HepG2 (cell line): ENCODE results near the gene CDK2. TPM values are rescaled to one million over a fixed set of nuclear protein-coding genes. Genes with fewer than 3 reads are reported as not detected.

ENCODE experiments used
- ARHGAP35 ChIP-seq: sonication (generic); formaldehyde crosslinking; IDR thresholded peaks from 2 replicates; pipeline ENCODE4 v1.9.0; 2022; ENCODE audit warnings: mild to moderate bottlenecking, inconsistent platforms, moderate library complexity, missing genetic modification reagents, borderline replicate concordance
- ARNT ChIP-seq: fragments of 450-650 bp; IDR thresholded peaks from 2 replicates; pipeline ENCODE4 v1.6.1; 2017
- ATF2 ChIP-seq: sonication (generic); formaldehyde crosslinking; IDR thresholded peaks from 2 replicates; pipeline ENCODE4 v1.4.0; 2020; ENCODE audit warnings: missing genetic modification reagents
- HCFC1 ChIP-seq: fragments of 150-350 bp; IDR thresholded peaks from 2 replicates; pipeline ENCODE4 v1.6.1; 2014; ENCODE audit warnings: low read depth, low read length
- JUN ChIP-seq: sonication (generic); formaldehyde crosslinking; IDR thresholded peaks from 2 replicates; pipeline ENCODE4 v1.4.0; 2020; ENCODE audit warnings: mild to moderate bottlenecking, missing genetic modification reagents
- KLF16 ChIP-seq, 2 experiments: sonication (generic) in 1 of 2; formaldehyde crosslinking in 1 of 2; IDR thresholded peaks; 2 replicates each; pipeline versions ENCODE4 v1.6.1 to v1.8.0; 2016 to 2023; ENCODE audit warnings: missing genetic modification reagents in 2 of 2, missing compliant biosample characterization in 1 of 2
- MIER2 ChIP-seq: IDR thresholded peaks from 2 replicates; pipeline ENCODE4 v1.6.1; 2016; ENCODE audit warnings: missing biosample characterization, missing genetic modification reagents
- NONO ChIP-seq, 2 experiments: fragments of 450-650 bp in 1 of 2; sonication (generic) in 1 of 2; formaldehyde crosslinking in 1 of 2; IDR thresholded peaks in 1 of 2; conservative IDR thresholded peaks in 1 of 2; 2 replicates each; pipeline versions ENCODE4 v1.6.1 to v1.8.0; 2017 to 2022; ENCODE audit warnings: mild to moderate bottlenecking in 1 of 2, missing genetic modification reagents in 1 of 2, moderate library complexity in 1 of 2
- NR3C1 ChIP-seq: sonication (generic); formaldehyde crosslinking; IDR thresholded peaks from 2 replicates; pipeline ENCODE4 v1.4.0; 2020; ENCODE audit warnings: missing genetic modification reagents
- PAF1 ChIP-seq: IDR thresholded peaks from 2 replicates; pipeline ENCODE4 v1.6.1; 2016; ENCODE audit warnings: missing genetic modification reagents, missing compliant biosample characterization
- PBX3 ChIP-seq: sonication (generic); formaldehyde crosslinking; IDR thresholded peaks from 2 replicates; pipeline ENCODE4 v1.8.1; 2023; ENCODE audit warnings: missing genetic modification reagents, inconsistent platforms, borderline replicate concordance
- PPARG ChIP-seq: conservative IDR thresholded peaks from 2 replicates; pipeline ENCODE4 v1.6.1; 2016; ENCODE audit warnings: missing biosample characterization, missing genetic modification reagents
- SIN3B ChIP-seq: fragments of 150-350 bp; IDR thresholded peaks from 2 replicates; pipeline ENCODE4 v1.6.1; 2014; ENCODE audit warnings: low read length
- SMAD3 ChIP-seq: sonication (generic); formaldehyde crosslinking; IDR thresholded peaks from 2 replicates; pipeline ENCODE4 v1.4.0; 2020; ENCODE audit warnings: missing genetic modification reagents
- SP140L ChIP-seq: sonication (generic); formaldehyde crosslinking; IDR thresholded peaks from 2 replicates; pipeline ENCODE4 v1.4.0; 2020; ENCODE audit warnings: missing genetic modification reagents, borderline replicate concordance
- TAF15 ChIP-seq: fragments of 200-400 bp; formaldehyde crosslinking; IDR thresholded peaks from one replicate; pipeline ENCODE4 v1.6.1; 2018; ENCODE audit warnings: mild to moderate bottlenecking, low read depth, low read length; ENCODE audit not compliant: poor library complexity, severe bottlenecking
- TGIF2 ChIP-seq: IDR thresholded peaks from 2 replicates; pipeline ENCODE4 v1.6.1; 2016; ENCODE audit warnings: control low read depth, missing compliant biosample characterization
- THAP7 ChIP-seq: sonication (generic); formaldehyde crosslinking; IDR thresholded peaks from 2 replicates; pipeline ENCODE4 v1.8.1; 2023; ENCODE audit warnings: mild to moderate bottlenecking, missing genetic modification reagents
- USF2 ChIP-seq, 2 experiments: sonication (generic) in 1 of 2; formaldehyde crosslinking in 1 of 2; IDR thresholded peaks; 2 replicates each; pipeline versions ENCODE4 v1.5.1 to v1.6.1; 2011 to 2020; ENCODE audit warnings: borderline replicate concordance in 1 of 2, low read depth in 1 of 2, low read length in 1 of 2, mild to moderate bottlenecking in 1 of 2, missing genetic modification reagents in 1 of 2, moderate library complexity in 1 of 2
- ZBTB44 ChIP-seq: sonication (generic); formaldehyde crosslinking; IDR thresholded peaks from 2 replicates; pipeline ENCODE4 v1.4.0; 2020; ENCODE audit warnings: missing genetic modification reagents
- ZFP37 ChIP-seq: sonication (generic); formaldehyde crosslinking; IDR thresholded peaks from 2 replicates; pipeline ENCODE4 v1.4.0; 2020; ENCODE audit warnings: missing genetic modification reagents, borderline replicate concordance
- ZNF205 ChIP-seq: IDR thresholded peaks from 2 replicates; pipeline ENCODE4 v1.6.1; 2018; ENCODE audit warnings: missing biosample characterization, missing genetic modification reagents
- ZNF383 ChIP-seq: sonication (generic); formaldehyde crosslinking; IDR thresholded peaks from 2 replicates; pipeline ENCODE4 v1.4.0; 2020; ENCODE audit warnings: missing genetic modification reagents, mild to moderate bottlenecking, borderline replicate concordance
- ZNF468 ChIP-seq: sonication (generic); formaldehyde crosslinking; IDR thresholded peaks from 2 replicates; pipeline ENCODE4 v1.8.0; 2022; ENCODE audit warnings: mild to moderate bottlenecking, moderate library complexity, missing genetic modification reagents
- polyA plus RNA-seq, 8 experiments: library from polyadenylated mRNA; depleted of rRNA in 3 of 8; stranded (reverse) in 7 of 8; unstranded in 1 of 8; fragments of >200 nt; fragmentation: Illumina TruSeq in 4 of 8; extraction: Trizol in 4 of 8; gene quantifications; 2 replicates each; pipeline versions ENCODE4 v1.2.1 to v1.2.3, GENCODE V29; 2011 to 2016; ENCODE audit warnings: low read depth in 4 of 8, missing spikeins in 1 of 8, mixed read lengths in 1 of 8; ENCODE audit not compliant: insufficient read depth in 1 of 8
- total RNA-seq, 5 experiments: library from RNA; depleted of rRNA; stranded (reverse); fragments of >200 nt; fragmentation: Illumina TruSeq; extraction: Trizol; gene quantifications; 2 replicates each; pipeline ENCODE4 v1.2.3, GENCODE V29; 2016; ENCODE audit warnings: low read depth in 1 of 5

Gene CDK2
- total and polyA plus RNA-seq, 2 of the 13 experiments (the other 11 are each of a cell fraction or from before 2014, with no cell fraction given): 47.5 to 52.6 TPM

GRCh38 chr12:55974308-55974730 lies 7.7 kb downstream of the CDK2 start (continued):
- TF ChIP-seq KLF16 (CRISPR knock-in tag; IDR thresholded peaks at IDR 0.05): no peak; a peak in 1 of 4 replicates
- TF ChIP-seq SMAD3: no peak
- TF ChIP-seq ZBTB44: 0 out of 2 replicates have a peak, but pooled peaks have one; percentile 1
- TF ChIP-seq PAF1: no peak
- 0 out of 2 replicates have a peak, but pooled peaks have one; percentile 5 for TF ChIP-seq ZFP37
- 0 out of 2 replicates have a peak, but pooled peaks have one; percentile 8 for TF ChIP-seq ZNF205 (CRISPR knock-in tag)
- TF ChIP-seq PPARG (CRISPR knock-in tag): no peak
- TF ChIP-seq JUN (CRISPR knock-in tag): peak; percentile 3; the same call in 1 of the 2 replicates
- TF ChIP-seq MIER2 (CRISPR knock-in tag): no peak
- TF ChIP-seq NR3C1 (CRISPR knock-in tag): no peak
- no peak for TF ChIP-seq THAP7 (CRISPR knock-in tag)
- 0 out of 2 replicates have a peak, but pooled peaks have one; percentile 64 for TF ChIP-seq ZNF468 (CRISPR knock-in tag)
- no peak for TF ChIP-seq ARNT
- TF ChIP-seq PBX3 (CRISPR knock-in tag): no peak
- no peak for TF ChIP-seq USF2 (IDR thresholded peaks at IDR 0.05; ENCODE audit: low read depth, low read length)
- TF ChIP-seq USF2 (CRISPR knock-in tag; IDR thresholded peaks at IDR 0.05; ENCODE audit: borderline replicate concordance): no peak; the same call in 1 of the 2 replicates
- TF ChIP-seq ZNF383 (CRISPR knock-in tag): no peak
- TF ChIP-seq HCFC1: no peak
- no peak for TF ChIP-seq NONO (IDR thresholded peaks at IDR 0.05)
- TF ChIP-seq NONO (CRISPR knock-in tag; conservative IDR thresholded peaks at IDR 0.05): no peak
- TF ChIP-seq TAF15: no peak
- TF ChIP-seq SIN3B: no peak
- TF ChIP-seq ARHGAP35: 0 out of 2 replicates have a peak, but pooled peaks have one; percentile 10
- no peak for TF ChIP-seq SP140L (CRISPR knock-in tag)
- no peak for TF ChIP-seq ATF2 (CRISPR knock-in tag)
- no peak for TF ChIP-seq TGIF2 (CRISPR knock-in tag)
